Endothelial cell of umbilical vein (primary cell): Measurements from ENCODE around the gene BDH1. TPM values are rescaled to one million over a fixed set of nuclear protein-coding genes. Genes with fewer than 3 reads are reported as not detected.

Experiments used
- BruUV-seq: library from RNA; stranded (reverse); fragments of 400-500 nt; replicated peaks from 2 replicates; lab custom pipeline; 2021; lab: Mats Ljungman, UMichigan
- CTCF ChIA-PET: fragments of 300-600, 350-600 bp; sonication (Branson Sonifier 250); formaldehyde crosslinking; loops from one replicate; lab custom pipeline; 2021; ENCODE audit warnings: antibody characterized with exemption, inconsistent platforms; lab: Charles Lee
- POLR2A ChIA-PET: fragments of 300-600, 350-600 bp; sonication (Branson Sonifier 250); formaldehyde crosslinking; loops from one replicate; lab custom pipeline; 2021; ENCODE audit warnings: antibody characterized with exemption, inconsistent platforms; lab: Charles Lee
- DNase-seq: peaks from one replicate; pipeline ENCODE4 v3.0.0-alpha.2; 2011; ENCODE audit warnings: low read depth, low spot score
- FAIRE-seq: peaks from 2 replicates; lab custom pipeline; 2011; peaks lifted over from hg19 to GRCh38; lab: Jason Lieb, UNC
- H2AFZ ChIP-seq: 2 replicates; pipeline ENCODE4 v1.6.0; 2012; ENCODE audit warnings: low read depth, low read length, control low read depth, inconsistent platforms
- H3K27ac ChIP-seq: 2 replicates; pipeline ENCODE4 v1.5.1; 2011; ENCODE audit warnings: low read depth, mild to moderate bottlenecking, control low read depth, low read length, moderate library complexity; ENCODE audit not compliant: insufficient read depth
- H3K27me3 ChIP-seq, 2 experiments: 2 replicates each; pipeline versions ENCODE4 v1.6.0 to v1.6.1; 2011; ENCODE audit warnings: low read length in 2 of 2, mixed read lengths in 1 of 2; ENCODE audit not compliant: control insufficient read depth in 2 of 2, insufficient read depth in 2 of 2
- H3K36me3 ChIP-seq, 2 experiments: 2 replicates in 1 of 2; 3 replicates in 1 of 2; pipeline ENCODE4 v1.5.1; 2011; ENCODE audit warnings: low read length in 2 of 2, mild to moderate bottlenecking in 1 of 2, moderate library complexity in 1 of 2; ENCODE audit not compliant: control insufficient read depth in 2 of 2, insufficient read depth in 2 of 2; ENCODE audit errors: extremely low read depth in 1 of 2
- H3K4me1 ChIP-seq: 3 replicates; pipeline ENCODE4 v1.5.1; 2011; ENCODE audit warnings: mild to moderate bottlenecking, low read length; ENCODE audit not compliant: control insufficient read depth, insufficient read depth; ENCODE audit errors: extremely low read depth
- H3K4me2 ChIP-seq: 2 replicates; pipeline ENCODE4 v1.6.1; 2011; ENCODE audit warnings: low read length, control low read depth, mixed read lengths; ENCODE audit not compliant: insufficient read depth
- H3K4me3 ChIP-seq, 3 experiments: fragments of 200-600 bp in 1 of 3; sonication (generic), shearing (Covaris generic) in 1 of 3; replicated peaks in 1 of 3; 2 replicates each; pipeline ENCODE4 v1.5.1; 2011 to 2016; ENCODE audit warnings: control low read depth in 3 of 3, low read length in 3 of 3, mild to moderate bottlenecking in 2 of 3, inconsistent platforms in 1 of 3, low read depth in 1 of 3, moderate library complexity in 1 of 3; ENCODE audit not compliant: insufficient read depth in 1 of 3
- H3K79me2 ChIP-seq: 2 replicates; pipeline ENCODE4 v1.6.0; 2012; ENCODE audit warnings: low read length, inconsistent platforms; ENCODE audit not compliant: control insufficient read depth, insufficient read depth
- H3K9ac ChIP-seq: replicated peaks from 2 replicates; pipeline ENCODE3; 2011; ENCODE audit warnings: low read length, control low read depth; ENCODE audit not compliant: insufficient read depth; ENCODE audit errors: extremely low read depth
- H3K9me1 ChIP-seq: replicated peaks from 3 replicates; pipeline ENCODE4 v1.6.0; 2011; ENCODE audit warnings: mild to moderate bottlenecking, low read length; ENCODE audit not compliant: control insufficient read depth, insufficient read depth; ENCODE audit errors: extremely low read depth
- H3K9me3 ChIP-seq: replicated peaks from 2 replicates; pipeline ENCODE4 v1.5.1; 2012; ENCODE audit warnings: low read length, inconsistent platforms; ENCODE audit not compliant: control insufficient read depth, insufficient read depth
- H4K20me1 ChIP-seq: replicated peaks from 2 replicates; pipeline ENCODE3; 2011; ENCODE audit warnings: mild to moderate bottlenecking, low read length; ENCODE audit not compliant: control insufficient read depth, insufficient read depth; ENCODE audit errors: extremely low read depth
- FOS ChIP-seq: IDR thresholded peaks from 2 replicates; pipeline ENCODE4 v1.6.1; 2011; ENCODE audit warnings: mild to moderate bottlenecking, low read length, moderate library complexity, borderline replicate concordance; ENCODE audit not compliant: insufficient read depth
- GATA2 ChIP-seq: IDR thresholded peaks from 2 replicates; pipeline ENCODE4 v1.7.0; 2011; ENCODE audit warnings: low read depth, mild to moderate bottlenecking, moderate library complexity, mixed read lengths, low read length; ENCODE audit not compliant: insufficient read length, insufficient read depth
- JUN ChIP-seq: IDR thresholded peaks from 2 replicates; pipeline ENCODE4 v1.6.1; 2011; ENCODE audit warnings: borderline replicate concordance, low read depth; ENCODE audit not compliant: insufficient read length, insufficient read depth
- MYC ChIP-seq: IDR thresholded peaks from one replicate; pipeline ENCODE4 v1.6.1; 2011; ENCODE audit warnings: mild to moderate bottlenecking, low read depth, low read length
- POLR2A ChIP-seq: IDR thresholded peaks from 2 replicates; pipeline ENCODE4 v1.6.1; 2012; ENCODE audit warnings: low read depth, mild to moderate bottlenecking, control low read depth, low read length
- POLR2AphosphoS5 ChIP-seq: IDR thresholded peaks from 2 replicates; pipeline ENCODE4 v1.6.1; 2012; ENCODE audit warnings: low read depth, mild to moderate bottlenecking, control low read depth, low read length, moderate library complexity; ENCODE audit not compliant: insufficient read depth
- dilution Hi-C: fragments of 300-500 bp; cut with MboI; formaldehyde crosslinking; loops from one replicate; pipeline ENCODE4 v1.15.0; 2019; ENCODE audit warnings: low sequenced_read_pairs; ENCODE audit not compliant: extremely low pct_ligation_motif_present
- intact Hi-C: fragments of 100-400 bp; cut with micrococcal nuclease; formaldehyde crosslinking; loops from one replicate; pipeline ENCODE4 v1.10.0; 2022
- polyA plus RNA-seq, 4 experiments: library from polyadenylated mRNA; depleted of rRNA in 3 of 4; stranded (reverse) in 3 of 4; unstranded in 1 of 4; fragments of >200 nt; gene quantifications; 2 replicates each; pipeline versions ENCODE4 v1.2.1 to v1.2.3, GENCODE V29; 2011 to 2012; ENCODE audit warnings: missing spikeins in 1 of 4
- total RNA-seq: library from RNA; stranded (reverse); gene quantifications from 2 replicates; pipeline ENCODE4 v1.2.3, GENCODE V29; 2021
- TF ChIP-seq, protein P1 (sequence below): IDR thresholded peaks from 2 replicates; pipeline ENCODE4 v1.6.1; 2011; ENCODE audit not compliant: insufficient read depth, insufficient read length
- TF ChIP-seq, protein P2 (sequence below), 2 donors: IDR thresholded peaks; 1 replicate in 1 of 2; 2 replicates in 1 of 2; pipeline ENCODE4 v1.5.1; 2011; ENCODE audit warnings: low read length in 2 of 2, mild to moderate bottlenecking in 2 of 2, moderate library complexity in 2 of 2, control low read depth in 1 of 2, inconsistent platforms in 1 of 2, low read depth in 1 of 2; ENCODE audit not compliant: insufficient read depth in 1 of 2; ENCODE audit errors: extremely low read depth in 1 of 2

The BDH1 gene
- total and polyA plus RNA-seq, 2 donors (not counting 3 experiments of a cell fraction or from before 2014, with no cell fraction given): 6.9 to 12.2 TPM

DNA sequence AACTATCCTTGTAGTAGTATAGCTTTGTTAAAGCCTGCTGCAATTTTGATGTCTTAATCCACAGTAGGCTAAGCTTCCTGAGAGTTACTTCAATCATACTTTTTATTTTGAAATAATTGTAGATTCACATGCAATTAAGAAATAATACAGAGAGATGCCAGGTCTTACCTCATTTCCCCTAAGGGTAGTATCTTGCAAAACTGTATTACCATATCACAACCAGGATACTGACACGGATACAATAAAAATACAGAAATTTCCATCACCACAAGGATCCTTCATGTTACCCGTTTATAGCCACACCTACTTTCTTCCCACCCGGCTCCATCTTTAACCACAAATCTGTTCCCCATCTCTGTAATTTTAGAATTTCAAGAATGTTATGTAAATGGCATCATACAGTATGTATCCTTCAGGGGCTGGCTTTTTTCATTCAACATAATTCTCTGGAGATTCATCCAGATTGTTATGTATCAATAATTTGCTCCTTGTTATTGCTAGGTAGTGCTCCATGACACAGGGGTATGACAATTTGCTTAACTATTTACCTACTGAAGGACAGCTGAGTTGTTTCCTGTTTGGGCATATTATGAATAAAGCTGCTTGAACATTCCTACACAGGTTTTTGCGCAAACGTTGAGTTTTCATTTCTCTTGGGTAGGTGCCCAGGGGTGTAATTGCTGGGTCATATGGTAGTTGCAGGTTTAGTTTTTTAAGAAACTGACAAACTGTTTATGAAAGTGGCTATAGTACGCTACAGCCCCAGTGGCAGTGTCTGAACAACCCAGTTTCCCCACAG lies 21.6 kb downstream of the BDH1 start:
- no peak overlapping the region for H3K4me3 ChIP-seq
- ChIA-PET POLR2A (no interaction called here), CTCF (interaction anchor here (0.7 to 1.3 kb wide), 2 partner anchors 8 to 20 kb away, joined by 3 to 4 read pairs; no protein-coding TSS in a partner anchor)
- intact Hi-C loops (no loop called here), dilution Hi-C loops (no loop called here)
- H3K9me3 ChIP-seq: no peaks in the 10 kb centered on the region
- H3K9me1 ChIP-seq: no peaks in the 10 kb centered on the region
- H4K20me1 ChIP-seq: no peaks in the 10 kb centered on the region
- no peaks in the 10 kb centered on the region for H3K79me2 ChIP-seq
- no peak overlapping the region for H3K4me2 ChIP-seq
- H3K9ac ChIP-seq: no peak overlapping the region
- TF ChIP-seq, protein P1, sequence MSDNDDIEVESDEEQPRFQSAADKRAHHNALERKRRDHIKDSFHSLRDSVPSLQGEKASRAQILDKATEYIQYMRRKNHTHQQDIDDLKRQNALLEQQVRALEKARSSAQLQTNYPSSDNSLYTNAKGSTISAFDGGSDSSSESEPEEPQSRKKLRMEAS: no peak
- TF ChIP-seq MYC (no peak), JUN (no peak), POLR2AphosphoS5 (no peak), POLR2A (no peak), FOS (no peak), GATA2 (no peak)
- TF ChIP-seq, protein P2, sequence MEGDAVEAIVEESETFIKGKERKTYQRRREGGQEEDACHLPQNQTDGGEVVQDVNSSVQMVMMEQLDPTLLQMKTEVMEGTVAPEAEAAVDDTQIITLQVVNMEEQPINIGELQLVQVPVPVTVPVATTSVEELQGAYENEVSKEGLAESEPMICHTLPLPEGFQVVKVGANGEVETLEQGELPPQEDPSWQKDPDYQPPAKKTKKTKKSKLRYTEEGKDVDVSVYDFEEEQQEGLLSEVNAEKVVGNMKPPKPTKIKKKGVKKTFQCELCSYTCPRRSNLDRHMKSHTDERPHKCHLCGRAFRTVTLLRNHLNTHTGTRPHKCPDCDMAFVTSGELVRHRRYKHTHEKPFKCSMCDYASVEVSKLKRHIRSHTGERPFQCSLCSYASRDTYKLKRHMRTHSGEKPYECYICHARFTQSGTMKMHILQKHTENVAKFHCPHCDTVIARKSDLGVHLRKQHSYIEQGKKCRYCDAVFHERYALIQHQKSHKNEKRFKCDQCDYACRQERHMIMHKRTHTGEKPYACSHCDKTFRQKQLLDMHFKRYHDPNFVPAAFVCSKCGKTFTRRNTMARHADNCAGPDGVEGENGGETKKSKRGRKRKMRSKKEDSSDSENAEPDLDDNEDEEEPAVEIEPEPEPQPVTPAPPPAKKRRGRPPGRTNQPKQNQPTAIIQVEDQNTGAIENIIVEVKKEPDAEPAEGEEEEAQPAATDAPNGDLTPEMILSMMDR (IDR thresholded peaks at IDR 0.05; ENCODE audit: extremely low read depth in 1 of 2, insufficient read depth in 1 of 2, low read depth in 1 of 2, low read length in 2 of 2): no peak
- no peaks in the 10 kb centered on the region for H3K27me3 ChIP-seq
- no TSS peak for BruUV-seq
- H2AFZ ChIP-seq: no peak overlapping the region
- FAIRE-seq (no peak), DNase-seq (no peak)
- no peaks in the 10 kb centered on the region for H3K36me3 ChIP-seq
- H3K27ac ChIP-seq: no peak overlapping the region
- H3K4me1 ChIP-seq: no peaks in the 10 kb centered on the region
